ENCODE results near the gene PITPNC1.

DNA sequence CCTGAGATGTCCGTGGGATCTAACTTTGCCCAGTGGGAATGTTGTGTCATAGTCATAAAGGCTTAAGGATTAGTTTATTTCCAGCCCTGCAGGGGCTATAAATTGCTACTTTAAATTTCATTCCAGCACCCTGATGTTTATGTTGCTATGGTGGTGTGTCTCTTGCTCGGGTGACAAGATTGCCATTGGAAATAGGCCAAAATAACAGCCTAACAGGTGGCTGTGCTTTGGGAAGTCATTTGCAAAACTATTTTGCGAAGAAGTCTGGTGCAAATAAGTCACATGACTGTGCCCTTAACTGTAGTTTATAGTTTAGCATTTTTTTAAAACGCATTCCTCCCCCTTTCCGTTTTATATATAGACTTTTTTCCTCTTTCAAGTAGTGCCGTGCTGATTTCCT is 23.1 kb downstream of the PITPNC1 start:
- TF ChIP-seq, protein P1, sequence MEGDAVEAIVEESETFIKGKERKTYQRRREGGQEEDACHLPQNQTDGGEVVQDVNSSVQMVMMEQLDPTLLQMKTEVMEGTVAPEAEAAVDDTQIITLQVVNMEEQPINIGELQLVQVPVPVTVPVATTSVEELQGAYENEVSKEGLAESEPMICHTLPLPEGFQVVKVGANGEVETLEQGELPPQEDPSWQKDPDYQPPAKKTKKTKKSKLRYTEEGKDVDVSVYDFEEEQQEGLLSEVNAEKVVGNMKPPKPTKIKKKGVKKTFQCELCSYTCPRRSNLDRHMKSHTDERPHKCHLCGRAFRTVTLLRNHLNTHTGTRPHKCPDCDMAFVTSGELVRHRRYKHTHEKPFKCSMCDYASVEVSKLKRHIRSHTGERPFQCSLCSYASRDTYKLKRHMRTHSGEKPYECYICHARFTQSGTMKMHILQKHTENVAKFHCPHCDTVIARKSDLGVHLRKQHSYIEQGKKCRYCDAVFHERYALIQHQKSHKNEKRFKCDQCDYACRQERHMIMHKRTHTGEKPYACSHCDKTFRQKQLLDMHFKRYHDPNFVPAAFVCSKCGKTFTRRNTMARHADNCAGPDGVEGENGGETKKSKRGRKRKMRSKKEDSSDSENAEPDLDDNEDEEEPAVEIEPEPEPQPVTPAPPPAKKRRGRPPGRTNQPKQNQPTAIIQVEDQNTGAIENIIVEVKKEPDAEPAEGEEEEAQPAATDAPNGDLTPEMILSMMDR (conservative IDR thresholded peaks at IDR 0.05; ENCODE audit: low read depth, low read length), result no peak
- TF ChIP-seq EZH2phosphoT487 (IDR thresholded peaks at IDR 0.05; ENCODE audit: borderline replicate concordance, low read length) (no peak), EZH2 (IDR thresholded peaks at IDR 0.05; ENCODE audit: low read length, unreplicated experiment) (no peak)

All from PC-3 (cell line).